K562 (cell line): Measurements from ENCODE around the gene ACBD4. TPM values are rescaled to one million over a fixed set of nuclear protein-coding genes. Genes with fewer than 3 reads are reported as not detected.

Source experiments
- ASH1L ChIP-seq: fragments of 450-650 bp; IDR thresholded peaks from 2 replicates; pipeline ENCODE4 v1.6.1; 2018; ENCODE audit warnings: borderline replicate concordance, mild to moderate bottlenecking, low read depth; ENCODE audit not compliant: partially characterized antibody
- ATF6 ChIP-seq: sonication (generic); formaldehyde crosslinking; IDR thresholded peaks from 2 replicates; pipeline ENCODE4 v1.4.0; 2020; ENCODE audit warnings: mild to moderate bottlenecking, missing genetic modification reagents
- CBFA2T2 ChIP-seq: fragments of 450-650 bp; conservative IDR thresholded peaks from 2 replicates; pipeline ENCODE4 v1.6.1; 2017; ENCODE audit warnings: mild to moderate bottlenecking
- FOS ChIP-seq: IDR thresholded peaks from 3 replicates; pipeline ENCODE4 v1.6.1; 2011; ENCODE audit not compliant: insufficient read length; ENCODE audit errors: extremely low read depth
- GABPB1 ChIP-seq: sonication (generic); formaldehyde crosslinking; IDR thresholded peaks from 2 replicates; pipeline ENCODE4 v1.8.0; 2022; ENCODE audit warnings: mild to moderate bottlenecking, missing genetic modification reagents
- HSF4 ChIP-seq: fragments of 250-450 bp; sonication (Bioruptor Pico); IDR thresholded peaks from 2 replicates; pipeline ENCODE4 v2.1.2; 2022; ENCODE audit warnings: mild to moderate bottlenecking, moderate library complexity, borderline replicate concordance
- SRSF9 ChIP-seq: fragments of 200-400 bp; formaldehyde crosslinking; IDR thresholded peaks from 2 replicates; pipeline ENCODE4 v1.6.1; 2017; ENCODE audit warnings: low read depth, low read length, borderline replicate concordance
- TAL1 ChIP-seq: fragments of 450-650 bp; IDR thresholded peaks from 2 replicates; pipeline ENCODE4 v1.6.1; 2016; ENCODE audit warnings: mild to moderate bottlenecking
- TEAD4 ChIP-seq, 2 experiments: sonication (generic) in 1 of 2; formaldehyde crosslinking in 1 of 2; IDR thresholded peaks; 2 replicates each; pipeline versions ENCODE4 v1.6.1 to v1.8.0; 2012 to 2022; ENCODE audit warnings: borderline replicate concordance in 1 of 2, inconsistent platforms in 1 of 2, low read length in 1 of 2, mild to moderate bottlenecking in 1 of 2, missing genetic modification reagents in 1 of 2
- TRIM25 ChIP-seq: fragments of 450-650 bp; IDR thresholded peaks from 2 replicates; pipeline ENCODE4 v1.7.0; 2016; ENCODE audit warnings: borderline replicate concordance
- U2AF1 ChIP-seq: fragments of 200-400 bp; formaldehyde crosslinking; optimal IDR thresholded peaks from 2 replicates; pipeline ENCODE3; 2017; ENCODE audit warnings: mild to moderate bottlenecking, low read depth, low read length, moderate library complexity
- ZBTB11 ChIP-seq, 3 experiments: fragments of 200-800 bp in 1 of 3; fragments of 250-450 bp in 1 of 3; fragments of 450-650 bp in 1 of 3; sonication (Bioruptor Pico) in 1 of 3; sonication (Bioruptor generic) in 1 of 3; formaldehyde crosslinking in 1 of 3; IDR thresholded peaks; 2 replicates each; pipeline versions ENCODE4 v1.6.1 to v1.8.0; 2016 to 2022; ENCODE audit warnings: mild to moderate bottlenecking in 2 of 3, missing genetic modification characterization in 2 of 3, missing compliant biosample characterization in 1 of 3, moderate library complexity in 1 of 3
- ZNF232 ChIP-seq: sonication (generic); formaldehyde crosslinking; IDR thresholded peaks from 2 replicates; pipeline ENCODE4 v1.8.0; 2022; ENCODE audit warnings: mild to moderate bottlenecking, missing genetic modification reagents
- ZNF655 ChIP-seq: fragments of 250-450 bp; sonication (Bioruptor Pico); IDR thresholded peaks from 2 replicates; pipeline ENCODE4 v1.5.0; 2021
- ZNF764 ChIP-seq: fragments of 250-450 bp; sonication (Bioruptor Pico); IDR thresholded peaks from 2 replicates; pipeline ENCODE4 v1.4.0; 2020; ENCODE audit warnings: low read depth, mild to moderate bottlenecking, moderate library complexity
- polyA plus RNA-seq, 8 experiments: library from polyadenylated mRNA; depleted of rRNA in 4 of 8; stranded (reverse) in 5 of 8; unstranded in 3 of 8; fragments of >200 nt; fragmentation: Nextera tagmentation in 2 of 8; fragmentation: Illumina TruSeq in 1 of 8; extraction: Ambion mirVana in 2 of 8; extraction: Trizol in 1 of 8; gene quantifications; 2 replicates each; pipeline versions ENCODE4 v1.2.1 to v1.2.3, GENCODE V29; 2011 to 2014; ENCODE audit warnings: inconsistent platforms in 1 of 8, missing spikeins in 1 of 8
- total RNA-seq, 7 experiments: library from RNA; depleted of rRNA in 6 of 7; stranded (reverse); fragments of >200 nt in 6 of 7; fragmentation: Illumina TruSeq in 2 of 7; extraction: Trizol in 2 of 7; gene quantifications; 2 replicates each; pipeline versions ENCODE4 v1.2.1 to v1.2.3, GENCODE V29; 2011 to 2021; ENCODE audit warnings: low replicate concordance in 1 of 7
- TF ChIP-seq, protein P1 (sequence below): sonication (generic); formaldehyde crosslinking; IDR thresholded peaks from 2 replicates; pipeline ENCODE4 v1.8.0; 2022; ENCODE audit warnings: mild to moderate bottlenecking, missing genetic modification reagents

The ACBD4 gene
- total and polyA plus RNA-seq, 9 of the 15 experiments (the other 6 are each of a cell fraction or from before 2014, with no cell fraction given): 0.14 to 6.9 (median 4.6) TPM

- 0 out of 6 replicates have a peak, but pooled peaks of 1 of the 3 experiments have one; percentile 52 for TF ChIP-seq ZBTB11 (CRISPR knock-in tag; IDR thresholded peaks at IDR 0.05)
- no peak for TF ChIP-seq TAL1
- no peak for TF ChIP-seq ASH1L
- no peak for TF ChIP-seq SRSF9
- TF ChIP-seq ZNF764 (CRISPR knock-in tag): peak; percentile 99
- no peak for TF ChIP-seq FOS
- no peak for TF ChIP-seq ZNF655 (CRISPR knock-in tag)
- TF ChIP-seq, protein P1, sequence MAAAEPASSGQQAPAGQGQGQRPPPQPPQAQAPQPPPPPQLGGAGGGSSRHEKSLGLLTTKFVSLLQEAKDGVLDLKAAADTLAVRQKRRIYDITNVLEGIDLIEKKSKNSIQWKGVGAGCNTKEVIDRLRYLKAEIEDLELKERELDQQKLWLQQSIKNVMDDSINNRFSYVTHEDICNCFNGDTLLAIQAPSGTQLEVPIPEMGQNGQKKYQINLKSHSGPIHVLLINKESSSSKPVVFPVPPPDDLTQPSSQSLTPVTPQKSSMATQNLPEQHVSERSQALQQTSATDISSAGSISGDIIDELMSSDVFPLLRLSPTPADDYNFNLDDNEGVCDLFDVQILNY (CRISPR knock-in tag): 0 out of 2 replicates have a peak, but pooled peaks have one; percentile 59
- no peak for TF ChIP-seq ZNF232 (CRISPR knock-in tag)
- TF ChIP-seq CBFA2T2: no peak
- TF ChIP-seq TEAD4 (IDR thresholded peaks at IDR 0.05; ENCODE audit: low read length): no peak
- TF ChIP-seq TEAD4 (CRISPR knock-in tag; IDR thresholded peaks at IDR 0.05; ENCODE audit: borderline replicate concordance): no peak
- TF ChIP-seq ATF6 (CRISPR knock-in tag): no peak
- peak; percentile 29 for TF ChIP-seq U2AF1
- 0 out of 2 replicates have a peak, but pooled peaks have one; percentile 44 for TF ChIP-seq GABPB1 (CRISPR knock-in tag)
- no peak for TF ChIP-seq TRIM25
- TF ChIP-seq HSF4 (CRISPR knock-in tag): no peak
Observed at GRCh38 chr17:45132572-45133463, 2.7 kb upstream of the ACBD4 start (continued).
